GM19328 (cell line): ENCODE data around the gene ANKRD66.
"Not testable (repeated sequence)": the region's sequence is repeated elsewhere in the genome, so short reads cannot be mapped to it uniquely, and the experiment has no call there.

ENCODE experiments used
- ATAC-seq: cut with Tn5 transposase; IDR thresholded peaks from one replicate; pipeline ENCODE4 v1.9.1; 2021; ENCODE audit warnings: mild to moderate bottlenecking, moderate library complexity; ENCODE audit not compliant: unreplicated experiment

The ANKRD66 gene

DNA sequence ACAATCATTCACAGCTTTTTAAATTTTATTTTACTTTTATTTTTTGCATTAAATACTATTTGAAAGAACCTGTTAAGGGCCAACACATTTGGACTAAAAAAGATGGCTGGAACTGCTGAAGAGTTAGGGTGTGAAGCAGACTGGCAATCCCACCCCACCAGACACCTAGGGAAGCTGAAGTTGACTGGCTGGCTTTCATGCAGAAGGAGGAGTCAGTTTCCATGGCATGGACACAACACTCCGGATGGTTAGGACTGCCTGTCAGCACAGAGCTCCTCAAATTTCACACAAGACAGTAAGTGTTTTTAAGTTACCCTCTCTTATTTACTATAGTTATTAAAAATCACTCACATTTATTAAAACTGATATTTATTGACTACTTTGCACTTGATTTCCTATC is at the start of gene ANKRD66:
TSS of gene ANKRD66 (plus strand) at position 238 of the 400 bp plus-strand sequence. CDS start 5,016 bp downstream, outside the sequence.
- no peak for ATAC-seq

DNA sequence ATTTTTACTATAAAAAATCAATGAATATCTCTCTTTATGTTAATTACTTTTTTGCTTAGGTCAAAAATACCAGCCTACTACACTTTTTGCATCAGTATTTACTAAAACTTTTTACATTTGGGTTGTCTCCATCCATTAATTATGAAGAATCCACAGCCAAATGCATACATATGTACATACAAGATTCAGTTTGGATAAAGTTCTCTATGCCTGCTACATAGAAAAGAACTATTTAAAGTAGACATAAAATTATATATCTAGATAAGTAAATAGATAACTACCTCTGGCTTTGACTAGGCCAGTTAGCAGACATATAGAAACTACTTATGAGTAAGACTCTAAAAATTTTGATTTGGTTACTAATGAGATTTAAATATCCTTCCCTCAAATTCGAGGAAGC is 46.8 kb upstream of the ANKRD66 start:
- ATAC-seq: no peak

DNA sequence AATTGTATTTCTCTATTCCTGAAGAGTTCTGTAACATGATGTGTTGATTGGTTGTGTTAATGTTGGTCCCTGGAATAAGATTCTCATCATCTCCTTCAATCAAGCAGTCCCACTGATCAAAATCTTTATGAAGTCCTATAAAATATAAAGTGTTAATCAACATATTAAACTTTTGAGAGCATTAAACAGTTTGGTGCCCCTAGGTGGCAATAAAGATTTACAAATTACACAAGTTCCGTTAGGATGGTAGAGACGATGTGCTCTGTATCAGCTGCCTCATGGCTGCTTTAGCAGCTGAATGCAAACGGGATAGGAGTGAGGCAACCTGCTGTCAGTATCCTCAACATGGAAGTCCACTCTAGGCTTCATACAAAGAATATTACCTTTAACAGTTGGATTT is 42.2 kb upstream of the ANKRD66 start:
- no peak for ATAC-seq

DNA sequence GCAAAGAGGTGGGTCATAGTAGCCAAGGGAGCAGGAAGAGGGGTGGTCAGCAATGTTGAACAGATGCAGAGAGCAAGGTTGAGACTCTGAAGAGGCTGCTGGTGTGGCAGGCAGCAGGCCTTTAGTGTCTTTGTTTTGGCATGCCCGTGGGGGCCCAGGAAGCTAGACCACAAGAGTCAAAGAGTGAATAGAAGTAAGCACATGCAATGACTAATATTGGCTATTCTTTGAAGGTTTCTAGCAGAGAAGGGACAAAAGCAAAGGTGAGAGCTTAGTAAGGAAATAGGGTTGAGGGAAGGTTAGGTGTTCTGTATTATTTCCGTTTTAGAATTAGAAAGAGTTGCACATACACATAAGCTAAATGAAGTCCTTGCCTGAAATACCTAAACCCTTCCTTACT is 40.3 kb upstream of the ANKRD66 start:
- no peak for ATAC-seq

DNA sequence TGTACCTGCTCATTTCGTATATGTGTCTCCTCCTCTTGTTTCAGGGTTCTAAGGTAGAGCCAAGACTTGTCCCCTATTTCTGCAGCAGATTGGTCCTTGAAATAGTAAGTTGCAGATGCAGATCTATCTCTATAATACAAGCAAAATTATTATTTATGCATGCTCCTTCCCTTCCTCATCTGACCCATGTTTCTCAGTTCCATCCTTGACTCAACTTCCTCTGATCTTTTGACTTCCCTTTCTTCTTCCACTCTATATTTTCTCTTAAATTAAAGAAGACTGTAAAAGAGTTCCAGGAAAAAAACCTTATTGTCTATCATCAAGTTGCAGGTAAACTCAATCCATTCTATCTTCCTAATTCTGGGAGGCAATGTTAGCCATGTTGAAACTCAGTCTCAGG is 35.2 kb upstream of the ANKRD66 start:
- no peak for ATAC-seq

DNA sequence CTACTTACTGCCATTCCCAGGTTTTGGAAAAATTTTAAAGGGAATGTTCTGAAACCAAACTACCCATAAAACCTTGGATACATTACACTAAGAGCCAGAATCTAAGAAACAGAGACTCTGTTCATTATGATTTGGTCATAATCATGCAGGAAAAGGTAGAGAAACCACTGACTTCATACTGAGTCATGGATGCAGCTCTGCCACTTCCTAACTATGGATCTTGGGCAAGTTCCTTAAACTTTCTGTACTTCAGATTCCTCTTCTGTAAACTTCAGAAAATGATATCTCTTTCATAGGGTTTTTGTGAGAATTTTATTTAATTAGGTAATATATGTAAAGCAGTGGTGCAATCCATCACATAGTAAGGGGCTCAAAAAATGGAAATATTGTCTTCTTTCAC is 31.6 kb upstream of the ANKRD66 start:
- no peak for ATAC-seq

DNA sequence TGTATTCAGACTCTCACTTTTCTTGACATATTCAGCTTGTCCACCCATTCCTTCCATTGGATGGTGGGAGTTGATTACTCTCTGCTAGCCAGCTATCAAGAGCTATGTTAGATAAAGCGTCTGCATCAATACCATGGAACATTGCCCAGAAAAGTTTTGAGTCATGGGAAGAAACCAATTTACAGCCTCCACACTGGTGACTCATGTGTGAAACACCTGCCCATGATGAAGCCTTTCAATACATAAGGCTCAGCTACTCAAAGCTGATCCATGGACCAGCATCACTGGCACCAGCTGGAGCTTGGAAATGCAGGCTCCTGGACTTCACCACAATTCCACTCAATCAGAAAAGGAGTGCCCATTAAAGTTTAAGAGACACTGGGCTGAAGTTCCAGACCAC is 27.6 kb upstream of the ANKRD66 start:
- ATAC-seq: no peak

DNA sequence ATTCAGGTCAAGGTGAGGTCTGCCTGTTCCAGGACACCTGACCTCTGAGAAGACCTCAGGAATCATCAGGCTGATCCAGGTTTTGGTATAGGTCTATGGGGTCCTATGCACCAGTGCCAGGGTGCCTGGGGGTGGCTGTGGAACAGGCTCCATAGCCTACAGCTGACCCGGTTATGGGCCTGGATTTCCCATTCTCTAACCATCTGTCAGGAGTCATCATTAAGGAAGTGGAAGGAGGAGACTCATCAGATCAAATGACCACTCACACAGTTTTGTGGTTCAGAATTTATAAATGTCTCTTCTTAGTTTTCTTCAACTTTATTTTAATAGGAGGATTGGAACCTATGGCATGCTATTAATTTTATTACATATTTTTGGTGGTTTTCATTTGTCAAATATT is 26.3 kb upstream of the ANKRD66 start:
- ATAC-seq: no peak

DNA sequence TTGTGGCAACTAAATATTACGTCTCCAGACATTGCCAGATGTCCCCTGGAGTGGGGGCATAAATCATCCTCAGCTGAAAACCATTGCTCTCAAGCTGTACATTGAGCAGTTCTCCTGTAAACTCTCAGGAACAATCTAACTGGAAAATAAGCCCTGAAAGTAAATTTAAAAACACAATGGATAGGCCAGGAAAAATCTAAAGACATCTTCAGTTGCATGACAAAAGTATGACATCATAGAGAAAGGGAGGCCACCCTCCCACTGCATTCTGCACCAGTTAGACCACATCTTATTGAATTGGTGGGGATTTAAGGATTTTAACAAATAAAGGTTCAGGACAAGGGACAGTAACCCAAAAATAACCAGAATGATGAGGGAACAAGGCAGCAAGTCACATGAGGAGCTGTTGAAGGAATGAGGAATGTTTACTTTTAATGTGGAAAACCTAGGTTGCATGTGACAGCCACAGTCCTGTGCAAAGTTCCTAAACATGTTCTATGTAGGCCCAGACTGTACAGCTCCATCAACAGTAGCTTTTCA is 16.9 kb upstream of the ANKRD66 start:
- no peak for ATAC-seq

DNA sequence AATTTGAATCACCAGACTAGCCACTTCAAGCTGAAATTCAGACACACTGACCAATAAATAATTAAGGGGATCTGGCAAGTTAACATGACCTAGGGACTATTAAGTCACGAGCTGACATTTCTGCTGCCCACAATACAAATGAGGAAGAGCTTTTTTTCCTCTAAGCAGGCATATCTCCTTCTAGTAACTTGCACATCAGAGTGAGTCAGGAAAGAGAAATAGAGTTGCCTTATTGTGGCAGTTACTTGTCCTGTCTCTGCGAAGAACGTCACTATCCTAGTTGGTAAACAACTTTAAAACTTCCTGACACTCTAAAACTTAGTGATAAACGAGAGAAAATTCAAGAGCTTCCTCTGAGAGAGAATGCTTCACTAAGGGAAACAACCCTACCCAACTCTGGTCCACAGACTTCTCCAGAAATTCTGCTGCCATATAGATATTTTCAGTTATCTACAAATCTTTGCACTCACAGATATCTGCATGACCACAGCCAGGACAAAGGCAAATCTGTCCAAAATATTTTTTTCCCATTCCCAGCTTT is 15.7 kb upstream of the ANKRD66 start:
- ATAC-seq: no peak

DNA sequence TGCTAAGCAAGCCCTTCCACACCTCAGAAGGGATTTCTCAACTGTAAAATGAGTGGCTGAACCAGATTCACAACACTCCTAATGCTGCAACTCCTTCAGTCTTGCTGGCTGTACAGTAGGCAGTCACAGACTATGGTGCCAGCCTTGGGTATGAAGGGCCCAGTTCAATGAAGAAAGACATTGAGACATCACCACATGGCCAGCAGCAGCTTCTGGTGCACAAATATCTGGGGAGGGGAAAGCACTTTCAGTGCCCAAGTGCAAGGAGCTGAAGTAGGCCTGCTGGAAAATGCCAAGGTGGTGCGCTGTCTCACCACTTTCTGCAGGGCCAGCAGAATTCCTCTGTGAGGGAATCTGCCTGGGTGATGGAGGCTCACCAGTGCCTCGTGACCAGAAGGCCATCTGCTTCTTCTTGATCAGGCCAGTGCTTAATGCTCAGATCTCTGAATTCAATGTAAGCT is 13.4 kb upstream of the ANKRD66 start:
- no peak for ATAC-seq

DNA sequence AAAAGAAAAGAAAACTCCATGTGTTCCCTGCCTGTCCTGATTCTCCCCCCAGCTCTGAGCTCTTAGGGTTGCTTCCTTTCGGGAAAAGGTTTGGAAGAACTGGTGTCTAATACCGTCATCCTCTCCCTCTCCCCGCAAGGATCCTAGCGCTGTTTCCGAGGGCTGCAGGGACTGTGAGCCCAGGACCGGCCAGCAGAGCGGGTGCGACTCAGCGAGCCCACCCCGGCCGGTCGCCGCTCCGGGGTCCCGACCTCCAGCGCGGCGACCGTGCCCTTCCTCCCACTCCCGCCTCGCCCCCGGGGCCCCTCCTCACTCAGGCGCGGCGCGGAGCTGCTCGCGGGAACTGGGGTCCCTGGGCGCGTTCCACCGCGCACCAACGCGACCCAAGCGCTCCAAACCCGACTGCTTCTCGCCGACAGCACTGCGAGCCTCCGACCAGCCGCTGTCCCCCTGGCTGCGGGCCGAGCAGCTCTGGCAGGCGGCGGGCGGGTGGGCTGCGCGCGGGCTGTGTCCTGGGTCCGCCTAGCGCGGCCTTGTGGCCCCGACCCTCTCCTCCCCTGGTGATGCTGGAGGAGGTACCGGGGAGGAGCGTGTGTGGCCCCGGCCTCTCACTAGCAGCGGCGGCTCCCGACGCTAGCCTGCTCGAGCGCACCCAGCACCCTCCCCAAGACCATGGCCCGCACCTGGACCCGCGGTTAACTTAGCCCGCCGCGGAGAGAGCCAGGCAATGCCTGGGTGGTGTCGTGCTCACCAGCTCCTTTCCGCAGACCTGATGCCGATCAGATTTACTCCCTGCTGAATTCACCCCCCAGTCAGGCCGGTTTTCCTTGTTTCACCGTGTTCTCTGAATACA is 11.6 kb upstream of the ANKRD66 start, which contains the start of gene PLA2G7:
TSS of gene PLA2G7 (minus strand) at position 509 of the 853 bp plus-strand sequence. CDS start 12,484 bp downstream, outside the sequence.
- ATAC-seq: no peak

DNA sequence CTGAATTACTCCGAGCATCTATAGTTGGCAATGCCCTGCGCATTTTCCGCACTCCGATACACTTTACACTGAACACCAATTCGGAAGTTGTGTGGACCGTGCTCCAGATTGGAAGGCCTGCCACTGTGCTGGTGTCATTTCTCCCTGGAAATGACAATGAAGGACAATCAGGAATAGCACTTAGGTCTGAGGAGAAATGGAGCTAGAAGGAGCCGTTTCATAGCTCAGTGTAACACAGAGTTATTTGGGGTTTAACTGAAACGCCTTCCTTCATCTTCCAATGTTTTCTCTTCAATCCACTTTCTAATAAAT is 11.1 kb upstream of the ANKRD66 start:
- no peak for ATAC-seq

DNA sequence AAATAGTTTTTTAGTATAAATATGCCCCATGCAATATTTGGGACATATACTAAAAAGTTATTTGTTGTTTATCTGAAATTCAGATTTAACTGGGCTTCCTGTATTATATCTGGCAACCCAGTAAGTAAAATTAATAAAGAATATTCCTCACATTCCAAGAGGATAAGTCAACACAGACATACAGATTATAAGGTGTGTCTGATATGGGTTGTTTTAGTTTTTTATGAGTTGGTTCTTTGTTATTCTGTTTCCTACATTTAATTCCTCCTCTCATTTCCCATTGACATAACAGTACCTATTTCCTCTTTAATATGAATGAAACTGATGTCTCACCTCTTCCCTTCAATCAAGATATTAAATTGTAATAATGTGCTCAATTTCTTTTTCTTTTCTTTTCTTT is 9.8 kb upstream of the ANKRD66 start:
- no peak for ATAC-seq

DNA sequence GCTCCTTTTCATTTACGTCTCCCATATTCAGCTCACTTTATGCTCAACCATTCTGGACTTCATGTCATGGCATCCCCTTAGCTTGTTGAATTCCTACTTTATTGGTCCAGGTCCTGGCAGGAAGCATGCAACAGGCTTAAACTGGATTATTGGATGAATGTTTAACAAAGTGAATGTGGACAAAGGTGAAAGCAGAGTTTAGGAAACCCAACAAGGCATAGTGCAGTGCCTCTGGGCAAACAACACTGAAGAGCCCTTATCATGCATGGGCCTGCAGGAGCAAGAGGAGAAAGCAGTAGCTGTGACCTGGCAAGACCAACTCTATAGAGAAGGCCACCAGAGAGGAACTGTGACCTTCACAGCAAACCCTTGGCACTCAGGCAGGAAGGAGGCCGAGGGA is 5.3 kb upstream of the ANKRD66 start:
- no peak for ATAC-seq

DNA sequence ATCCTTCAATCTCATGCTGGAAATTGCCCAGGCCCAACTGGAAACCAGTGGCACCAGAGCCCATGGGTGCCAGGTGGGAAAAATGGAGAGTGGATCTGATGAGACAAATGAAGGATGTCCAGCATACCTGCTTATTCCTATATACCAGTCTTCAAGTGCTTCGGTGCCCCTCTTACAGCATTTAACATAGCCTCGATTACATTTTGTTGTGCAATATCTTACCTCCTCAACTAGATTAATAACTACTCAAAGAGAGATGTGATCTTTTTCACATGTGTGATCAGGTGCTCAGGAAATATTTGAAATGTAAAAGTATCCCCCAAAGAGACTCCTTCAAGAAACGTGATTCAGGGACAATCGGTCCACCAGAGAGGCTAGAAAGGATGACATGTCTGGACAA is 4.8 kb upstream of the ANKRD66 start:
- ATAC-seq: no peak

DNA sequence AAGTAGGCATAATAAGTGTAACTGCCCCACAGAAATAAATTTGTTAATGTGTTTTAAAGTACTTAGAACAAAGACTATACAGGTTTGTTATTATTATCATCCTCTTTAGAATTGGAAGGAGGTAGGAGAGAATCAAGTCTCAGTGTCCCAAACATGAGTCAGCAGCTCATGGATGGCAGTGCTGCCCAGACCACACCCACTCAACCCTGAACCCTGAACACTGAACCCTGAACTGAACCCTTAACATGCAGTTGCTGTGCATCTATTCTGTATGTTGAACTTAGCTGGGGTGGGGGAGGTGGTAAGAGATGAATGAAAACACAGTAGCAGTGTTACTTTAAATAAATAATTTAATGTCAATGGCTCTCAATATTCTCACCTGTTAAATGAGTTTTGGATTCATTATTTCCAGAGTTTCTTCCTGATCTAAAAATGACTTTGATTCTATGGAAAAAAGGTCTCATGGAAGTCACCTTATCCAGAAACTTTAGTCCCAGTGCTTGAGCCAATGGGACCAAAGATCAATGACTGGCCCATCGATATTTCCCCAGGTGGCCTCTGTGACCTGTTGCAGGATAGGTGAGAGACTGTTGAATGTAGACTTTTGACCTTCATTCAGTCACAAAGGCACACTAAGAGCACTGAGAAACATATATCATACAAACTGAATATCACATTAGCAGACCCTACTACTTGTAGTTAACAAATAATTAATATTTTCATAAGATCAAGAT is 3.1 kb upstream of the ANKRD66 start:
- no peak for ATAC-seq

DNA sequence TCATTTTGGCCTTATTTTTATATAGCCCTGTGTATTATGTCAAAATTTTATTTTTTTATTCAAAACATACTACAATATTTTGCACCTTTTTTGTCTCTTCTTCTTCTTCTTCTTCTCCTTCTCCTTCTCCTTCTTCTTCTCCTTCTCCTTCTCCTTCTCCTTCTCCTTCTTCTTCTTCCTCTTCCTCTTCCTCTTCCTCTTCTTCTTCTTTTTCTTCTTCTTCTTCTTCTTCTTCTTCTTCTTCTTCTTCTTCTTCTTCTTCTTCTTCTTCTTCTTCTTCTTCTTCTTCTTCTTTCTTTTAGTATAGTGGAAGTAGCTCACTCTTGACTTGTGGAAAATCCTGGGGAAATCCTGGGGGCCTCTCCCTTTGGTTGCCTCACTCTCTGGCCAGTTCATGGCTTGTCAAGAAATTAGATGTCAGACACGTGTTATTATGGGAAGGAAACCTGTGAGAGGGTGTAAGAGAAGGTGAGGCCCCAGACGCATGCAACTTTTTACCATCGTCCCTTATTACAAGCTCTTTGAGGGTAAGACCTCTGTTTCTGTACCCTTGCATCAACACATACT is 2.5 kb upstream of the ANKRD66 start:
- not testable (repeated sequence) for ATAC-seq

DNA sequence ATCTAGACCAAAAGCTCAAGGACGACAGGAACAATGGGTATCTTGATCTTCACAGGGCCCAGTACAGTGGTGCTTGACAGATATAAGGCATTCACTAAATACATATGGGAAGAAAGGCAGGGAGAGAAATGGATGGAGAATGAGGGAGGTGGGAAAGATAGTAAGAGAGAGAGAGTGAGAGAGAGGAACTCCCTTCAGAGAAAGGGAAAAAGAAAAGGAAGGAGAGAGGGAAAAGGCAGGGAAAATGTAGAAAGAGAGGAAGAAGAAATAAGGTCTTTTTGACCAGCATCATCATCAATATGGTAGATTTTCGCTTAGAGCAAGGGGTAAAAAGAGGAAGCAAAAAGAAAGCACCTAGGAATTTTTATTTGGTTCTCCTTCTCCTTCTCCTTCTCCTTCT is 760 bp upstream of the ANKRD66 start:
- no peak for ATAC-seq

DNA sequence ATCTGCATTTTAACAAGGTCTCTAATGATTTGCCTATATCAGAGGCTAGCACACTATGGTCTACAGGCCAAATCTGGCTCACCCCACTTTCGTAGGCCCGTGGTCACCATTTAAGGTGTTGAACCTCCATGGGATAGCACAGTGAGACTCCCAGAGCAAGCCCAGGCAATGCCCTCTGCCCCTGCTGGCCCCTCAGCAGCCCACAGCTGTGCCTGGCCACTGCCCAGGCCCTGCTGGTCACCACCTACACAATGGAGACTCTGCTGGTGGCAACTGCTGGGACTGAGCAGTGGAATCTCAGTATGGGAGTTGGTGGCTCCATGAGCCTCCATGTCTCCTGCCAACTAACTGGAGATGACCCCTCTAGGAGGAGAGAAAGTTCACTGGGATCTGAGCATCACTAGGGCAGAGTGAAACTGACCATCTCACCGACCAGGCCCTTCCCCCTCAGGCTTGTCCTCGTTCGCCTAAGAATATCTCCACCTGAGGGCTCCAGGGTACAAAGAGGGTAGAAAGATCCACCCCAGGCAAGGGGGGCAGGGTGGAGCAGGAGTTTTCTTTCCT is 2.3 kb downstream of the ANKRD66 start:
- ATAC-seq: no peak

DNA sequence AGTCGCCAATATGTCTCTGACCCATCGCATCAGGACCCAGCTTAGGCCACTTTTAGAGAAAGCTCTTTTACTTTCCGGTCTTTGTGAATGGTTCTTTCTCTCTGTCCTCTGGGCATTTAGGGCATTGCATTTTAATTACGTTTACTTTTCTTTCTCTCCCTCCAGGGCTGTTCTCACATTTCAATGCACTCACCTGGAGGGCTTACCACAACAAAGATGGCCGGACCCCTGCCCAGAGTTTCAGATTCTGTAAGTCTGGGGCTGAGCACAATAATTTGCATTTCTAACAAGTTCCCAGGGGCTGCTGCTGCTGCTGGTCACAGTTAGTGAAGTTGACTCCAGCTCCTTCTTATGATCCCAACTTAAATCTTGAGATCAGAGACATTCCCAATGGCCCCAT is 3.0 kb downstream of the ANKRD66 start:
- ATAC-seq: no peak
